ENCODE data around the gene PANK4. TPM values are rescaled to one million over a fixed set of nuclear protein-coding genes. Genes with fewer than 3 reads are reported as not detected.

Gene PANK4
- total RNA-seq, 1 donor from 2014 or later = 55.2 TPM

- intact Hi-C loops (cut with micrococcal nuclease) = no loop called here
- Mint-ChIP-seq H3K36me3 (ENCODE audit: low read depth) (no peaks in the 10 kb centered on the region), H3K9me3 (no peaks in the 10 kb centered on the region), H3K27ac (no peak overlapping the region), H3K27me3 (no peaks in the 10 kb centered on the region), H3K4me3 (no peak overlapping the region), H3K4me1 (peaks cover 3% of the 10 kb centered on the region)
- DNase-seq = no peak
Measured at GRCh38 chr1:2503554-2504224, 22.7 kb downstream of the PANK4 start.

- Mint-ChIP-seq H3K27ac (no peak overlapping the region), H3K4me3 (no peak overlapping the region), H3K4me1 (peaks cover 3% of the 10 kb centered on the region), H3K27me3 (no peaks in the 10 kb centered on the region), H3K9me3 (no peaks in the 10 kb centered on the region), H3K36me3 (ENCODE audit: low read depth) (no peaks in the 10 kb centered on the region)
- DNase-seq = no peak
- intact Hi-C loops (cut with micrococcal nuclease) = no loop called here
Measured at GRCh38 chr1:2502661-2503553, 23.5 kb downstream of the PANK4 start.

GRCh38 chr1:2502210-2502609 lies 24.2 kb downstream of the PANK4 start:
- Mint-ChIP-seq H3K4me3 (no peak overlapping the region), H3K9me3 (no peaks in the 10 kb centered on the region), H3K27me3 (no peaks in the 10 kb centered on the region), H3K36me3 (ENCODE audit: low read depth) (no peaks in the 10 kb centered on the region), H3K27ac (no peak overlapping the region), H3K4me1 (peaks cover 3% of the 10 kb centered on the region)
- DNase-seq = no peak
- intact Hi-C loops (cut with micrococcal nuclease) = no loop called here

- no peak overlapping the region for H3K4me3 Mint-ChIP-seq
- H3K36me3 Mint-ChIP-seq (ENCODE audit: low read depth) = no peaks in the 10 kb centered on the region
- no peaks in the 10 kb centered on the region for H3K9me3 Mint-ChIP-seq
- DNase-seq = no peak
- H3K4me1 Mint-ChIP-seq = peaks cover 3% of the 10 kb centered on the region
- H3K27ac Mint-ChIP-seq = no peak overlapping the region
- no peaks in the 10 kb centered on the region for H3K27me3 Mint-ChIP-seq
- intact Hi-C loops (cut with micrococcal nuclease) = no loop called here
Measured at GRCh38 chr1:2501820-2502119, 24.6 kb downstream of the PANK4 start.

GRCh38 chr1:2501041-2501819 lies 25.2 kb downstream of the PANK4 start:
- intact Hi-C loops (cut with micrococcal nuclease) = no loop called here
- no peaks in the 10 kb centered on the region for H3K36me3 Mint-ChIP-seq (ENCODE audit: low read depth)
- no peaks in the 10 kb centered on the region for H3K27me3 Mint-ChIP-seq
- peaks cover 3% of the 10 kb centered on the region for H3K4me1 Mint-ChIP-seq
- H3K27ac Mint-ChIP-seq = no peak overlapping the region
- H3K4me3 Mint-ChIP-seq = no peak overlapping the region
- DNase-seq = no peak
- no peaks in the 10 kb centered on the region for H3K9me3 Mint-ChIP-seq

- Mint-ChIP-seq H3K27ac (peak overlapping the region; percentile 70), H3K4me1 (peaks cover 3% of the 10 kb centered on the region), H3K4me3 (no peak overlapping the region), H3K36me3 (ENCODE audit: low read depth) (no peaks in the 10 kb centered on the region), H3K9me3 (no peaks in the 10 kb centered on the region), H3K27me3 (no peaks in the 10 kb centered on the region)
- peak; percentile 72 for DNase-seq
- intact Hi-C loops (cut with micrococcal nuclease) = no loop called here
Measured at GRCh38 chr1:2499986-2500596, 26.3 kb downstream of the PANK4 start.

GRCh38 chr1:2499260-2499659 lies 27.1 kb downstream of the PANK4 start:
- Mint-ChIP-seq H3K4me3 (no peak overlapping the region), H3K9me3 (no peaks in the 10 kb centered on the region), H3K36me3 (ENCODE audit: low read depth) (no peaks in the 10 kb centered on the region), H3K4me1 (peaks cover 3% of the 10 kb centered on the region), H3K27me3 (no peaks in the 10 kb centered on the region), H3K27ac (no peak overlapping the region)
- intact Hi-C loops (cut with micrococcal nuclease) = no loop called here
- DNase-seq = no peak

GRCh38 chr1:2498648-2499047 lies 27.7 kb downstream of the PANK4 start:
- no peak overlapping the region for H3K27ac Mint-ChIP-seq
- intact Hi-C loops (cut with micrococcal nuclease) = no loop called here
- no peaks in the 10 kb centered on the region for H3K36me3 Mint-ChIP-seq (ENCODE audit: low read depth)
- no peaks in the 10 kb centered on the region for H3K27me3 Mint-ChIP-seq
- no peak for DNase-seq
- H3K4me3 Mint-ChIP-seq = no peak overlapping the region
- H3K9me3 Mint-ChIP-seq = no peaks in the 10 kb centered on the region
- peaks cover 4% of the 10 kb centered on the region for H3K4me1 Mint-ChIP-seq

GRCh38 chr1:2497891-2498290 lies 28.5 kb downstream of the PANK4 start:
- intact Hi-C loops (cut with micrococcal nuclease) = no loop called here
- H3K36me3 Mint-ChIP-seq (ENCODE audit: low read depth) = no peaks in the 10 kb centered on the region

GRCh38 chr1:2496746-2497145 lies 29.6 kb downstream of the PANK4 start:
- intact Hi-C loops (cut with micrococcal nuclease) = no loop called here
- H3K4me3 Mint-ChIP-seq = no peak overlapping the region

More at GRCh38 chr1:2497891-2498290, 28.5 kb downstream of the PANK4 start:
- Mint-ChIP-seq H3K9me3 (no peaks in the 10 kb centered on the region), H3K27me3 (no peaks in the 10 kb centered on the region), H3K27ac (no peak overlapping the region), H3K4me1 (peaks cover 4% of the 10 kb centered on the region), H3K4me3 (no peak overlapping the region)
- DNase-seq = no peak

GRCh38 chr1:2496087-2496622 lies 30.2 kb downstream of the PANK4 start:
- intact Hi-C loops (cut with micrococcal nuclease) = no loop called here
- peaks cover 4% of the 10 kb centered on the region for H3K4me1 Mint-ChIP-seq

More at GRCh38 chr1:2496746-2497145, 29.6 kb downstream of the PANK4 start:
- Mint-ChIP-seq H3K36me3 (ENCODE audit: low read depth) (no peaks in the 10 kb centered on the region), H3K27ac (no peak overlapping the region), H3K4me1 (peaks cover 4% of the 10 kb centered on the region), H3K27me3 (no peaks in the 10 kb centered on the region), H3K9me3 (no peaks in the 10 kb centered on the region)
- no peak for DNase-seq

GRCh38 chr1:2495546-2495945 lies 30.9 kb downstream of the PANK4 start:
- Mint-ChIP-seq H3K36me3 (ENCODE audit: low read depth) (no peaks in the 10 kb centered on the region), H3K27me3 (no peaks in the 10 kb centered on the region), H3K27ac (no peak overlapping the region), H3K4me3 (no peak overlapping the region), H3K9me3 (no peaks in the 10 kb centered on the region), H3K4me1 (peaks cover 4% of the 10 kb centered on the region)
- no peak for DNase-seq
- intact Hi-C loops (cut with micrococcal nuclease) = no loop called here

More at GRCh38 chr1:2496087-2496622, 30.2 kb downstream of the PANK4 start:
- Mint-ChIP-seq H3K36me3 (ENCODE audit: low read depth) (no peaks in the 10 kb centered on the region), H3K27me3 (no peaks in the 10 kb centered on the region), H3K9me3 (no peaks in the 10 kb centered on the region), H3K4me3 (no peak overlapping the region), H3K27ac (no peak overlapping the region)
- DNase-seq = no peak

GRCh38 chr1:2495026-2495425 lies 31.4 kb downstream of the PANK4 start:
- no peak overlapping the region for H3K4me3 Mint-ChIP-seq
- H3K9me3 Mint-ChIP-seq = no peaks in the 10 kb centered on the region
- peaks cover 2% of the 10 kb centered on the region for H3K4me1 Mint-ChIP-seq

More at GRCh38 chr1:2495026-2495425, 31.4 kb downstream of the PANK4 start:
- intact Hi-C loops (cut with micrococcal nuclease) = no loop called here
- H3K27me3 Mint-ChIP-seq = no peaks in the 10 kb centered on the region
- no peak overlapping the region for H3K27ac Mint-ChIP-seq
- no peak for DNase-seq
- no peaks in the 10 kb centered on the region for H3K36me3 Mint-ChIP-seq (ENCODE audit: low read depth)
